Measurements from ENCODE around the gene FER. TPM values are rescaled to one million over a fixed set of nuclear protein-coding genes. Genes with fewer than 3 reads are reported as not detected.

The FER gene
- total and polyA plus RNA-seq, 10 of the 15 experiments (the other 5 are each of a cell fraction or from before 2014, with no cell fraction given), result 4.4 to 19.1 (median 9.6) TPM

GRCh38 chr5:108867656-108868055 lies 120.0 kb downstream of the FER start:
- Histone ChIP-seq H3K36me3 (ENCODE audit: control insufficient read depth in 2 of 2, insufficient read depth in 2 of 2, low read length in 1 of 2) (no peaks in the 10 kb centered on the region), H3K79me2 (ENCODE audit: control insufficient read depth, insufficient read depth, low read length) (no peaks in the 10 kb centered on the region), H3K9me3 (replicated peaks; ENCODE audit: control insufficient read depth, insufficient read depth, low read length) (no peaks in the 10 kb centered on the region; the same call in 2 of the 3 replicates), H3K4me2 (ENCODE audit: control insufficient read depth, insufficient read depth) (no peak overlapping the region), H3K27me3 (replicated peaks in 1 of 2; ENCODE audit: control insufficient read depth in 2 of 2, insufficient read depth in 2 of 2, low read length in 1 of 2) (no peaks in the 10 kb centered on the region), H3K4me1 (ENCODE audit: control insufficient read depth, insufficient read depth, low read length) (no peaks in the 10 kb centered on the region), H4K20me1 (ENCODE audit: control insufficient read depth, insufficient read depth) (no peaks in the 10 kb centered on the region), H3K9ac (ENCODE audit: control insufficient read depth, insufficient read depth, low read length) (no peak overlapping the region), H2AFZ (ENCODE audit: control insufficient read depth, low read depth, low read length) (no peak overlapping the region), H3K27ac (ENCODE audit: control insufficient read depth, insufficient read depth) (no peak overlapping the region), H3K4me3 (no peak overlapping the region)
- ATAC-seq (no peak), FAIRE-seq (no peak), DNase-seq (ENCODE audit: low read depth, low spot score) (no peak)
- no TSS peak for BruUV-seq (replicated peaks)
- CTCF ChIA-PET, result interaction anchor here (0.6 to 0.9 kb wide), 3 partner anchors 15 to 102 kb away, joined by 3 to 4 read pairs (median 3); no protein-coding TSS in a partner anchor
- in situ Hi-C loops (cut with MboI) (no loop called here), intact Hi-C loops (cut with micrococcal nuclease; ENCODE audit: unreplicated experiment) (no loop called here)
- 90% methylated on average over 4 of the region's 4 CpGs for WGBS (ENCODE audit: insufficient coverage, insufficient replicate concordance, low lambda C conversion rate, missing lambda C conversion rate)
- SMC1A ChIA-PET (ENCODE audit: uncharacterized antibody, unreplicated experiment), result interaction anchor here (0.6 to 1.0 kb wide), 3 partner anchors 38 to 182 kb away, joined by 3 read pairs; no protein-coding TSS in a partner anchor
- RAD21 ChIA-PET (ENCODE audit: unreplicated experiment), result interaction anchor here (1.0 kb wide), 1 partner anchor 49 kb away, joined by 6 read pairs; no protein-coding TSS in a partner anchor
- POLR2A ChIA-PET, result no interaction called here
- no peak for TF ChIP-seq CEBPB (IDR thresholded peaks at IDR 0.05; ENCODE audit: borderline replicate concordance in 1 of 2, low read depth in 2 of 2, low read length in 2 of 2)
- no peak for TF ChIP-seq NR2C2 (IDR thresholded peaks at IDR 0.05; ENCODE audit: borderline replicate concordance, control insufficient read depth, insufficient read length, low read depth)
- TF ChIP-seq ZNF274 (IDR thresholded peaks at IDR 0.05; ENCODE audit: insufficient read depth, insufficient read length), result no peak
- no peak for TF ChIP-seq NR2C1 (IDR thresholded peaks at IDR 0.05)
- TF ChIP-seq STAT1 (conservative IDR thresholded peaks at IDR 0.05), result no peak
- no peak for TF ChIP-seq ATF7 (IDR thresholded peaks at IDR 0.05; ENCODE audit: low read depth)
- no peak for TF ChIP-seq NFYA (IDR thresholded peaks at IDR 0.05; ENCODE audit: borderline replicate concordance, low read depth, low read length)
- no peak for TF ChIP-seq SMARCA5 (IDR thresholded peaks at IDR 0.05)
- no peak for TF ChIP-seq YY1 (IDR thresholded peaks at IDR 0.05; ENCODE audit: low read depth, low read length)
- TF ChIP-seq, protein P1, sequence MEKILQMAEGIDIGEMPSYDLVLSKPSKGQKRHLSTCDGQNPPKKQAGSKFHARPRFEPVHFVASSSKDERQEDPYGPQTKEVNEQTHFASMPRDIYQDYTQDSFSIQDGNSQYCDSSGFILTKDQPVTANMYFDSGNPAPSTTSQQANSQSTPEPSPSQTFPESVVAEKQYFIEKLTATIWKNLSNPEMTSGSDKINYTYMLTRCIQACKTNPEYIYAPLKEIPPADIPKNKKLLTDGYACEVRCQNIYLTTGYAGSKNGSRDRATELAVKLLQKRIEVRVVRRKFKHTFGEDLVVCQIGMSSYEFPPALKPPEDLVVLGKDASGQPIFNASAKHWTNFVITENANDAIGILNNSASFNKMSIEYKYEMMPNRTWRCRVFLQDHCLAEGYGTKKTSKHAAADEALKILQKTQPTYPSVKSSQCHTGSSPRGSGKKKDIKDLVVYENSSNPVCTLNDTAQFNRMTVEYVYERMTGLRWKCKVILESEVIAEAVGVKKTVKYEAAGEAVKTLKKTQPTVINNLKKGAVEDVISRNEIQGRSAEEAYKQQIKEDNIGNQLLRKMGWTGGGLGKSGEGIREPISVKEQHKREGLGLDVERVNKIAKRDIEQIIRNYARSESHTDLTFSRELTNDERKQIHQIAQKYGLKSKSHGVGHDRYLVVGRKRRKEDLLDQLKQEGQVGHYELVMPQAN (conservative IDR thresholded peaks at IDR 0.05), result no peak
- no peak for TF ChIP-seq E2F8 (IDR thresholded peaks at IDR 0.05; ENCODE audit: low read depth, partially characterized antibody)
- no peak for TF ChIP-seq RB1 (IDR thresholded peaks at IDR 0.05; ENCODE audit: borderline replicate concordance)
- TF ChIP-seq RBBP5 (conservative IDR thresholded peaks at IDR 0.05), result no peak
- no peak for TF ChIP-seq TCF3 (IDR thresholded peaks at IDR 0.05; ENCODE audit: borderline replicate concordance, insufficient read depth, low read depth, low read length)
- TF ChIP-seq CREM (IDR thresholded peaks at IDR 0.05; ENCODE audit: low read depth), result no peak
- TF ChIP-seq SMAD1 (IDR thresholded peaks at IDR 0.05; ENCODE audit: low read depth, partially characterized antibody), result no peak
- TF ChIP-seq, protein P2, sequence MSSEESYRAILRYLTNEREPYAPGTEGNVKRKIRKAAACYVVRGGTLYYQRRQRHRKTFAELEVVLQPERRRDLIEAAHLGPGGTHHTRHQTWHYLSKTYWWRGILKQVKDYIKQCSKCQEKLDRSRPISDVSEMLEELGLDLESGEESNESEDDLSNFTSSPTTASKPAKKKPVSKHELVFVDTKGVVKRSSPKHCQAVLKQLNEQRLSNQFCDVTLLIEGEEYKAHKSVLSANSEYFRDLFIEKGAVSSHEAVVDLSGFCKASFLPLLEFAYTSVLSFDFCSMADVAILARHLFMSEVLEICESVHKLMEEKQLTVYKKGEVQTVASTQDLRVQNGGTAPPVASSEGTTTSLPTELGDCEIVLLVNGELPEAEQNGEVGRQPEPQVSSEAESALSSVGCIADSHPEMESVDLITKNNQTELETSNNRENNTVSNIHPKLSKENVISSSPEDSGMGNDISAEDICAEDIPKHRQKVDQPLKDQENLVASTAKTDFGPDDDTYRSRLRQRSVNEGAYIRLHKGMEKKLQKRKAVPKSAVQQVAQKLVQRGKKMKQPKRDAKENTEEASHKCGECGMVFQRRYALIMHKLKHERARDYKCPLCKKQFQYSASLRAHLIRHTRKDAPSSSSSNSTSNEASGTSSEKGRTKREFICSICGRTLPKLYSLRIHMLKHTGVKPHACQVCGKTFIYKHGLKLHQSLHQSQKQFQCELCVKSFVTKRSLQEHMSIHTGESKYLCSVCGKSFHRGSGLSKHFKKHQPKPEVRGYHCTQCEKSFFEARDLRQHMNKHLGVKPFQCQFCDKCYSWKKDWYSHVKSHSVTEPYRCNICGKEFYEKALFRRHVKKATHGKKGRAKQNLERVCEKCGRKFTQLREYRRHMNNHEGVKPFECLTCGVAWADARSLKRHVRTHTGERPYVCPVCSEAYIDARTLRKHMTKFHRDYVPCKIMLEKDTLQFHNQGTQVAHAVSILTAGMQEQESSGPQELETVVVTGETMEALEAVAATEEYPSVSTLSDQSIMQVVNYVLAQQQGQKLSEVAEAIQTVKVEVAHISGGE (CRISPR knock-in tag; IDR thresholded peaks at IDR 0.05), result no peak
- TF ChIP-seq IKZF1 (conservative IDR thresholded peaks at IDR 0.05), result no peak
